Fibroblast of mammary gland (primary cell): Measurements from ENCODE around the gene MAG.

ENCODE experiments used
- DNase-seq: peaks from one replicate; pipeline ENCODE4 v3.0.0-alpha.2; 2010; ENCODE audit warnings: low read depth
- H3K4me3 ChIP-seq: 2 replicates; pipeline ENCODE4 v1.5.1; 2011; ENCODE audit warnings: low read depth, mild to moderate bottlenecking, low read length, moderate library complexity; ENCODE audit not compliant: control insufficient read depth
- CTCF ChIP-seq: conservative IDR thresholded peaks from 2 replicates; pipeline ENCODE4 v1.5.1; 2011; ENCODE audit warnings: low read depth, low read length, inconsistent platforms; ENCODE audit not compliant: control insufficient read depth, insufficient read depth

Gene MAG

DNA sequence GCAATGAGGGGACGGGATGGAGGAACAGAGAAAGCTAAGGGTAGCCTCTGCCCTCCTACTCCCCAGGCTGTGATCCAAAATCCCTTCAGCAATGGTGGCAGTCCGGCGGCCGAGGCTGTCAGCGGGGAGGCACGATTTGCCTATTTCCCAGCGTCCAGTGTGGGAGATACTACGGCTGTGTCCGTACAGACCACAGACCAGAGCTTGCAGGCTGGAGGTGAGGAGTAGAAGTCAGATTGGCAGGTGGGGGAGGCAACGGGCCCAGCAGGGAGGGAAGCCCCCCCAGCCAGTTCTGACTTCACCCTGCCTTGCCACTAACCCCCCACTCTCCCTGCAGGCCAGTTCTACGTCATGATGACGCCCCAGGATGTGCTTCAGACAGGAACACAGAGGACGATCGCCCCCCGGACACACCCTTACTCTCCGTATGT lies 21.6 kb upstream of the MAG start:
- TF ChIP-seq CTCF, result no peak
- no peak for DNase-seq
- H3K4me3 ChIP-seq, result no peak overlapping the region

- DNase-seq, result no peak
- H3K4me3 ChIP-seq, result no peak overlapping the region
- TF ChIP-seq CTCF, result no peak
These were observed 20.4 kb upstream of the MAG start for GRCh38 chr19:35271546-35271945.

DNA sequence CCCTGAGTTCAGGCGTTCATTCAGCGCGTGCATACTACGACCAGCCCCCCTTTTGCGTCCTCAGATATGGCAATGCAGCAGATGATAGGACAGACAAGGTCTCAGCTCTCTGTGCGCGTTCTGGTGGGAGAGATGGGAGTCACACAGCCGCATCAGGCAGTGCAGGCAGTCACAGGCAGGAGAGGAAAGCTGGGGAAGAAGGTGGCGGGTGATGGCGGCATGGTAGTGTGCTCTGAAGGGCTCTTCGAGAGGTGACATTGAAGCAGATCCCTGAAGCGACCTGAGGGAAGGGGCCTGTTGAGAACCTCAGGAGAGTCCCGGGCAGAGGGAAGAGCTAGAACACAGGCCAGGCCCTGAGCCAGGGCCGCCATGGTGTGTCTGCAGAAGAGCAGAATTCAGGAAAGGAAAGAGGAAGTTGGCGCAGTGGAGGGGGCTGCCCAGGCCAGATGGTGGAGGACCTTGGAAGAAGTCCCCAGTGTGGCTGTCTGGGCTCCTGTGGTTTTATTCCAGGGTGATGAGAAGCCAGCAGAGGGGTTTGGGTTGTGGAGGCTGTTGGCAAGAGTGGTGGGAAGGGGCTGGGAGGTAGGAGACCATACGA lies 19.7 kb upstream of the MAG start:
- H3K4me3 ChIP-seq, result no peak overlapping the region
- TF ChIP-seq CTCF, result no peak
- no peak for DNase-seq

DNA sequence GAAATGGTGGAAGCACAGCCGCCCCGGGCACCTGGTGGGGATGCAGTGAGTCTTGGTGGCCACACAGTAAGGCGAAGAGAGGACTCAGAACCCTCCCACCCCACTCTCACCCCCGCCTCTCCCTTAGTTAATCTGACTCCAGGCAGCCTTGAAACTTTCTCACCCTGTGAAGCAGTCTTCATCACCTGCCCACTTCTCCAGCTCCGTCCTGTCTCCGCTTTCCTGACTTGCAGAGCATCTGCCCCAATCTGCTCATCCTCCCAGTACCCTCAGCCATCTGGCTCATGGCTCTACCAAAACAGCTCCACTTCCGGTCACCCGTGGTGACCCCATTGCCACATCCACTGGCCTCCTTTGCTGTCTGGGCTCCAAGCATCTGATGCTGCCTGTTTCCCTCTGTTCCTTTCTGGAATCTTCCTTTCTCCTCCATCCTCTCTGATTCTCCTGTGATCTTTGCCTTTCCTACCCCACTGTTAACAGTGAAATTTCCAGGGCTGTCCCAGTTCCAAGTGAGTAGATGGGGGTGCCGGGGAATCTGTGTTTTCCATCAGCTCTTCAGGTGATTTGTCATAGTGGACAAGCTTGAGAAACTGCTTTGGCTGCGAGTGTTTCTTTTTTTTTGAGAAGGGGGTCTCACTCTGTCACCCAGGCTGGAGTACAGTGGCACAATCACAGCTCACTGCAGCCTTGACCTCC lies 18.9 kb upstream of the MAG start:
- no peak overlapping the region for H3K4me3 ChIP-seq
- no peak for DNase-seq
- TF ChIP-seq CTCF, result no peak

DNA sequence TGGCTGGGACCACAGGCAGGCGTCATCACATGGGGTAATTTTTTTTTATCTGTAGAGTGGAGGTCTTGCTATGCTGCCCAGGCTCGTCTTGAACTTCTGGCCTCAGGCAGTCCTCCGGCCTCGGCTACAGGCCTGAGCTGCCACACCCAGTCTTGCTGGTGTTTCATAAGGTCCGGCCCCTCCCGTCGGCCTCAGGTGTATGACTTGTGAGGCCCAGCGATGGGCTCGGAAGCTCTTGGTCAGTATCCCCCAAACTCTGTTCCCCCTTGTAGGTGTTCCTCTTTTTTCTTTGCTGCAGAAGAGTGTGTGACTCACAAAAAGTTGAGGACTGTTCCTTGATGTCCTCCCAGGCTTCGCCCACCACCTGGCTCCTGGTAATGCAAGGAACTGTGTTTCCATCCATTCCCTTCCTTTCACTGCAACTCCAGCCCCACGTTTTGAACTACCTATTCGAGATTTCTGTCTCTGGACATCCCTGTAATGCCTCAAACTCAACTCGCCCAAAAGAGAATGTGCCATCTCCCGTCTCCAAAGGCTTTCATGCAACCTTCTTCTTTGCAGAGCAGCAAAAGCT lies 18.2 kb upstream of the MAG start:
- no peak for TF ChIP-seq CTCF
- DNase-seq, result no peak
- H3K4me3 ChIP-seq, result no peak overlapping the region

GRCh38 chr19:35274323-35274722 lies 17.6 kb upstream of the MAG start:
- DNase-seq, result no peak
- no peak overlapping the region for H3K4me3 ChIP-seq
- no peak for TF ChIP-seq CTCF
